HUES6 (cell line): Measurements from ENCODE around the gene NRXN3.

Experiments
- H3K27ac ChIP-seq: 2 replicates; pipeline ENCODE4 v1.7.0; 2013; ENCODE audit warnings: low read depth, mild to moderate bottlenecking, low read length, inconsistent platforms
- H3K27me3 ChIP-seq: 2 replicates; pipeline ENCODE4 v1.6.1; 2013; ENCODE audit warnings: low read length; ENCODE audit not compliant: control insufficient read depth, insufficient read depth
- H3K36me3 ChIP-seq: 2 replicates; pipeline ENCODE4 v1.6.1; 2013; ENCODE audit warnings: low read length; ENCODE audit not compliant: control insufficient read depth, insufficient read depth
- H3K4me1 ChIP-seq: 2 replicates; pipeline ENCODE4 v1.6.1; 2013; ENCODE audit warnings: low read length; ENCODE audit not compliant: control insufficient read depth, insufficient read depth
- H3K4me3 ChIP-seq: 2 replicates; pipeline ENCODE4 v1.5.1; 2013; ENCODE audit warnings: low read depth, low read length
- H3K9ac ChIP-seq: one replicate; pipeline ENCODE4 v1.6.1; 2013; ENCODE audit warnings: mild to moderate bottlenecking, low read length
- H3K9me3 ChIP-seq: 2 replicates; pipeline ENCODE4 v1.6.1; 2013; ENCODE audit warnings: low read depth, low read length; ENCODE audit not compliant: control insufficient read depth, insufficient read depth

NRXN3 gene

GRCh38 chr14:78286210-78286609 lies 116.0 kb downstream of the NRXN3 start:
- H3K4me1 ChIP-seq = peaks cover 4% of the 10 kb centered on the region; the same call in 1 of the 2 replicates
- no peak overlapping the region for H3K27ac ChIP-seq
- no peaks in the 10 kb centered on the region for H3K36me3 ChIP-seq
- H3K9ac ChIP-seq = no peak overlapping the region
- H3K27me3 ChIP-seq = no peaks in the 10 kb centered on the region
- H3K4me3 ChIP-seq = no peak overlapping the region
- H3K9me3 ChIP-seq = no peaks in the 10 kb centered on the region

DNA sequence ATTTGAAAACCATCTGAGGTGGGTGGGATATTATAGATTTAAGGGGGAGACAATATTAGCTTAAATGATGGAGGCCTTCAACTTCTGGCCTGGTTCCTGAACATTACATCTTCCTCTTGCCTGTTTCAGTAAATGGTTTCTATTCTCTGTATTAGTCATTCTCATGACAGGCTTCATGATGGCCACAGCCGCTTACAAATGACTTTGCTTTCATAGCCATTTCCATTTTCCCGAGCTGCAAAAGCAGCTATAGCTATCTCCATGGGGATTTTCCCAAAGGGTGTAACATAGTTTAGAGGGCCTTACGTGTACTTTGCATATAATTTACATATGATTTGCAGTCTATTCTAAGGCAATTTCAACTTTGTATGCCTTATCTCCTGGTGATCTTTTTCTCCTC lies 121.8 kb downstream of the NRXN3 start:
- no peak overlapping the region for H3K9ac ChIP-seq
- H3K4me3 ChIP-seq = no peak overlapping the region
- H3K27ac ChIP-seq = no peak overlapping the region
- H3K27me3 ChIP-seq = no peaks in the 10 kb centered on the region
- no peaks in the 10 kb centered on the region for H3K9me3 ChIP-seq
- H3K4me1 ChIP-seq = peaks cover 15% of the 10 kb centered on the region; the same call in 1 of the 2 replicates
- H3K36me3 ChIP-seq = no peaks in the 10 kb centered on the region

GRCh38 chr14:78297858-78298257 lies 127.7 kb downstream of the NRXN3 start:
- no peak overlapping the region for H3K9ac ChIP-seq
- H3K4me1 ChIP-seq = peaks cover 14% of the 10 kb centered on the region
- no peaks in the 10 kb centered on the region for H3K36me3 ChIP-seq
- no peak overlapping the region for H3K4me3 ChIP-seq
- no peaks in the 10 kb centered on the region for H3K27me3 ChIP-seq
- H3K9me3 ChIP-seq = no peaks in the 10 kb centered on the region
- H3K27ac ChIP-seq = no peak overlapping the region

GRCh38 chr14:78298298-78298697 lies 128.1 kb downstream of the NRXN3 start:
- Histone ChIP-seq H3K36me3 (no peaks in the 10 kb centered on the region), H3K27me3 (no peaks in the 10 kb centered on the region), H3K27ac (no peak overlapping the region), H3K9me3 (no peaks in the 10 kb centered on the region), H3K9ac (no peak overlapping the region), H3K4me1 (peaks cover 16% of the 10 kb centered on the region), H3K4me3 (no peak overlapping the region)

- H3K4me3 ChIP-seq = no peak overlapping the region
- no peaks in the 10 kb centered on the region for H3K36me3 ChIP-seq
- H3K9ac ChIP-seq = no peak overlapping the region
- no peak overlapping the region for H3K27ac ChIP-seq
- H3K9me3 ChIP-seq = no peaks in the 10 kb centered on the region
- H3K4me1 ChIP-seq = peaks cover 14% of the 10 kb centered on the region
- H3K27me3 ChIP-seq = no peaks in the 10 kb centered on the region
Observed at GRCh38 chr14:78302841-78303240, 132.7 kb downstream of the NRXN3 start.

GRCh38 chr14:78307671-78308070 lies 137.5 kb downstream of the NRXN3 start:
- no peak overlapping the region for H3K4me3 ChIP-seq

GRCh38 chr14:78308079-78308478 lies 137.9 kb downstream of the NRXN3 start:
- H3K9ac ChIP-seq = no peak overlapping the region
- no peaks in the 10 kb centered on the region for H3K27me3 ChIP-seq
- H3K4me3 ChIP-seq = no peak overlapping the region
- H3K4me1 ChIP-seq = no peaks in the 10 kb centered on the region
- no peak overlapping the region for H3K27ac ChIP-seq
- H3K9me3 ChIP-seq = no peaks in the 10 kb centered on the region
- H3K36me3 ChIP-seq = no peaks in the 10 kb centered on the region

More at GRCh38 chr14:78307671-78308070, 137.5 kb downstream of the NRXN3 start:
- H3K9ac ChIP-seq = no peak overlapping the region
- no peaks in the 10 kb centered on the region for H3K36me3 ChIP-seq
- no peaks in the 10 kb centered on the region for H3K9me3 ChIP-seq
- no peak overlapping the region for H3K27ac ChIP-seq
- peaks cover 4% of the 10 kb centered on the region for H3K4me1 ChIP-seq
- no peaks in the 10 kb centered on the region for H3K27me3 ChIP-seq

DNA sequence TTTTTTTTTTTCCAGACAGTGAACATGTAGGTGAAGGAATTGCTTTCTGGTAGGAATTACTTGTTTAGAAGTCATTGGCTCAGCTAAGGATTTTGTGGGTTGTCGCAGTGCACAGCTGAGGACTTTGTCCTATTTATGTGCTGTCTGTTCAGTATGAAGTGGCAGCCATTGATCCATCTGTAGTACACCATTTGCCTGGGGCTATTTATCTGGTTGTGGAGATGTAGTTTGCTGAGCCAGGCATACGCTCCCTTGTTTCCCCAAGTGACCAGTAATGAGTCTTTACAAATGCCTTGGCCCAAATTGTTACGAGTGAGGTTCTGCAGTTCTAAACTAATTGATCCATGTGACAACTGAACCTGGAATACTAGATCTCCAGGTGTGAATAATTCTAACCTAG lies 140.1 kb downstream of the NRXN3 start:
- Histone ChIP-seq H3K36me3 (no peaks in the 10 kb centered on the region), H3K9ac (no peak overlapping the region), H3K27me3 (no peaks in the 10 kb centered on the region), H3K4me3 (no peak overlapping the region), H3K27ac (no peak overlapping the region), H3K4me1 (peaks cover 3% of the 10 kb centered on the region; the same call in 1 of the 2 replicates), H3K9me3 (no peaks in the 10 kb centered on the region)

- H3K4me1 ChIP-seq = peaks cover 17% of the 10 kb centered on the region
- H3K9me3 ChIP-seq = no peaks in the 10 kb centered on the region
- no peaks in the 10 kb centered on the region for H3K36me3 ChIP-seq
- no peak overlapping the region for H3K9ac ChIP-seq
- H3K27ac ChIP-seq = no peak overlapping the region
- no peaks in the 10 kb centered on the region for H3K27me3 ChIP-seq
- no peak overlapping the region for H3K4me3 ChIP-seq
Observed at GRCh38 chr14:78313499-78313898, 143.3 kb downstream of the NRXN3 start.

DNA sequence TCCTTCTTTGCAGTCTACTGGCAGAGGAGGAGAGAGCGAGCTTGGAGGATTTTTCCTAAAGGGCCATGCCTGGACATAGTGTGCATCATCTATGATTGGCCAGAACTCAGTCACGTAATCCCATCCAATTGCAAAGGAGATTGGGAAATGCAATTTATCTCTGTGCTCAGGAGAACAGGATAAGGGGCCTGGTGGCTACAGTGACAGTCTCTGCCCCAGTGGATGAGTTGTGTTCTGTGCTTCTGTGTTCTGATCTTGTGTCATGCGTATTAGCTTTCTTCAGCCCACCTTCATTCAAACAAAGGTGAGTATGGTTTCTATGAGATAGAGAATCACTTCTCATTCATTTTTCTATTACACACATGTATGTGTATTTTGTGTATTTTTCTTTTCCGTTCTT lies 144.3 kb downstream of the NRXN3 start:
- Histone ChIP-seq H3K9me3 (no peaks in the 10 kb centered on the region), H3K27ac (no peak overlapping the region), H3K36me3 (no peaks in the 10 kb centered on the region), H3K4me1 (peaks cover 17% of the 10 kb centered on the region), H3K27me3 (no peaks in the 10 kb centered on the region), H3K9ac (no peak overlapping the region), H3K4me3 (no peak overlapping the region)

GRCh38 chr14:78316052-78316451 lies 145.9 kb downstream of the NRXN3 start:
- Histone ChIP-seq H3K4me3 (no peak overlapping the region), H3K9ac (no peak overlapping the region), H3K27ac (no peak overlapping the region), H3K9me3 (no peaks in the 10 kb centered on the region), H3K36me3 (no peaks in the 10 kb centered on the region), H3K27me3 (no peaks in the 10 kb centered on the region), H3K4me1 (peaks cover 20% of the 10 kb centered on the region)

GRCh38 chr14:78316786-78317185 lies 146.6 kb downstream of the NRXN3 start:
- no peak overlapping the region for H3K4me3 ChIP-seq
- no peak overlapping the region for H3K9ac ChIP-seq
- H3K36me3 ChIP-seq = no peaks in the 10 kb centered on the region
- no peak overlapping the region for H3K27ac ChIP-seq
- H3K9me3 ChIP-seq = no peaks in the 10 kb centered on the region
- peaks cover 20% of the 10 kb centered on the region for H3K4me1 ChIP-seq
- H3K27me3 ChIP-seq = no peaks in the 10 kb centered on the region
